Stimulated activated CD4-positive, alpha-beta T cell treated with anti-CD3 and anti-CD28 coated beads, Interleukin-2, amount 100 ng/mL, for 4 hours (primary cell): Measurements from ENCODE around the gene EXOC6B.

Experiments used
- DNase-seq: peaks from one replicate; pipeline ENCODE4 v3.0.0-alpha.2; 2020; ENCODE audit warnings: low read depth

The EXOC6B gene

GRCh38 chr2:72273384-72273783 lies 552.4 kb downstream of the EXOC6B start:
- DNase-seq: no peak

- no peak for DNase-seq
These were observed 553.8 kb downstream of the EXOC6B start for GRCh38 chr2:72271766-72272641.

- no peak for DNase-seq
These were observed 554.6 kb downstream of the EXOC6B start for GRCh38 chr2:72271276-72271614.

GRCh38 chr2:72270556-72271275 lies 555.1 kb downstream of the EXOC6B start:
- no peak for DNase-seq

GRCh38 chr2:72263776-72264060 lies 562.1 kb downstream of the EXOC6B start:
- no peak for DNase-seq

- DNase-seq: no peak
These were observed 562.6 kb downstream of the EXOC6B start for GRCh38 chr2:72263043-72263775.

- no peak for DNase-seq
These were observed 564.8 kb downstream of the EXOC6B start for GRCh38 chr2:72261076-72261475.

- DNase-seq: no peak
These were observed 570.3 kb downstream of the EXOC6B start for GRCh38 chr2:72255540-72255939.

GRCh38 chr2:72254831-72255451 lies 570.9 kb downstream of the EXOC6B start:
- DNase-seq: no peak

GRCh38 chr2:72238311-72238710 lies 587.5 kb downstream of the EXOC6B start:
- no peak for DNase-seq

GRCh38 chr2:72237549-72237948 lies 588.3 kb downstream of the EXOC6B start:
- no peak for DNase-seq

GRCh38 chr2:72236445-72237067 lies 589.3 kb downstream of the EXOC6B start:
- DNase-seq: no peak

GRCh38 chr2:72235497-72236415 lies 590.1 kb downstream of the EXOC6B start:
- no peak for DNase-seq

GRCh38 chr2:72233211-72233610 lies 592.6 kb downstream of the EXOC6B start:
- DNase-seq: no peak

GRCh38 chr2:72222829-72223564 lies 602.8 kb downstream of the EXOC6B start:
- no peak for DNase-seq

GRCh38 chr2:72220170-72220569 lies 605.7 kb downstream of the EXOC6B start:
- DNase-seq: no peak

GRCh38 chr2:72214429-72215143 lies 611.2 kb downstream of the EXOC6B start:
- DNase-seq: no peak

- no peak for DNase-seq
These were observed 613.4 kb downstream of the EXOC6B start for GRCh38 chr2:72212486-72212855.

GRCh38 chr2:72211777-72212485 lies 613.9 kb downstream of the EXOC6B start:
- no peak for DNase-seq
